Right lobe of liver (tissue), 6 donors: ENCODE data around the gene HDGFL3. TPM values are rescaled to one million over a fixed set of nuclear protein-coding genes. Genes with fewer than 3 reads are reported as not detected.

Experiments
- ATAC-seq, 4 donors: fragments of 200-7000 bp; cut with Tn5 transposase; one replicate each; pipeline ENCODE4 v1.9.1; 2020; ENCODE audit warnings: mild to moderate bottlenecking in 4 of 4, moderate library complexity in 4 of 4
- DNase-seq, 3 donors: peaks; one replicate each; pipeline ENCODE4 v3.0.0-alpha.2; 2020
- H3K27ac ChIP-seq, 3 donors: fragments of 200-600 bp; one replicate each; pipeline ENCODE4 v1.8.0; 2022
- H3K27me3 ChIP-seq, 2 donors: fragments of 200-600 bp; one replicate each; pipeline ENCODE4 v1.8.0; 2022
- H3K36me3 ChIP-seq, 4 donors: fragments of 200-600 bp; sonication (generic) in 1 of 4; one replicate each; pipeline versions ENCODE4 v1.5.1 to v1.8.0; 2017 to 2022; ENCODE audit warnings: control low read depth in 1 of 4
- H3K4me1 ChIP-seq, 4 donors: fragments of 200-600 bp; sonication (generic) in 1 of 4; one replicate each; pipeline versions ENCODE4 v1.5.1 to v1.8.0; 2017 to 2022; ENCODE audit warnings: control low read depth in 1 of 4
- H3K4me3 ChIP-seq, 3 donors: fragments of 200-600 bp; one replicate each; pipeline ENCODE4 v1.8.0; 2022
- H3K9me3 ChIP-seq, 4 donors: fragments of 200-600 bp; sonication (generic) in 1 of 4; one replicate each; pipeline versions ENCODE4 v1.5.1 to v1.8.0; 2017 to 2022; ENCODE audit warnings: control low read depth in 1 of 4
- CTCF ChIP-seq, 4 donors: fragments of 200-600 bp in 3 of 4; fragments of 450-650 bp in 1 of 4; IDR thresholded peaks; one replicate each; pipeline versions ENCODE4 v1.5.1 to v1.8.0; 2016 to 2022; ENCODE audit warnings: antibody characterized with exemption in 4 of 4, mild to moderate bottlenecking in 2 of 4
- POLR2A ChIP-seq: fragments of 450-650 bp; IDR thresholded peaks from one replicate; pipeline ENCODE4 v1.6.1; 2017; ENCODE audit warnings: antibody characterized with exemption, mild to moderate bottlenecking
- WGBS: methylation state at CpG from one replicate; pipeline ENCODE4 v1.1.6; 2018; ENCODE audit warnings: low coverage, low lambda C conversion rate; ENCODE audit not compliant: insufficient coverage; ENCODE audit errors: missing lambda C conversion rate; 5-methylcytosine and 5-hydroxymethylcytosine counted together
- intact Hi-C, 2 donors: fragments of 100-400 bp; cut with DNase I; formaldehyde crosslinking; loops; one replicate each; pipeline versions ENCODE4 v1.11.2 to v1.14.1; 2022
- total RNA-seq, 6 experiments: library from RNA; depleted of rRNA in 2 of 6; stranded (reverse); fragments of >200 nt in 2 of 6; fragmentation: NEBNext Ultra II Directional in 3 of 6; extraction: Animal tissue kit (Norgen Biotek cat#: 25700) in 3 of 6; gene quantifications; one replicate each; pipeline versions ENCODE4 v1.1.0 to v1.2.4, GENCODE V29; 2016 to 2023
- donor health status: DM: no; HTN: yes; CAD: no.
- donor health status: DM: no; HTN: no; CAD: no.
- donor health status: DM: no; HTN: no; CAD: no.
- donor health status: DM: no; HTN: yes; CAD: no.
- donor health status: DM: no; HTN: yes; CAD: no.

The HDGFL3 gene
- total RNA-seq, 6 experiments from 2014 or later = 0.70 to 3.3 (median 1.7) TPM

DNA sequence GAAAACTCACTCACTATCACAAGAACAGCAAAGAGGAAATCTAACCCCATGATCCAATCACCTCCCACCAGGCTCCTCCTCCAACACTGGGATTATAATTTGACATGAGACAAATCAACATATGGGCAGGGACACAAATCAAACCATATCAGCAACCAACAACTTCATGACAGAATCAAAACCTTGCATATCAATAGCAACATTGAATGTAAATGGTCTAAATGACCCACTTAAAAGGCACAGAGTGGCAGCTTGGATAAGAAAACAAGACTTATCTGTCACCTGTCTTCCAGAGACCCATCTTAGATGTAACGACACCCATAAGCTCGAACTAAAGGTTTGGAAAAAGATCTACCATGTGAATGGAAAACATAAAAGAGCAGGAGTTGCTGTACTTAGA lies 40.8 kb downstream of the HDGFL3 start:
- no peak for ATAC-seq
- intact Hi-C loops = no loop called here
- no peak overlapping the region for H3K27ac ChIP-seq
- no peaks in the 10 kb centered on the region for H3K36me3 ChIP-seq
- no peak for DNase-seq
- H3K27me3 ChIP-seq = no peaks in the 10 kb centered on the region
- no peaks in the 10 kb centered on the region for H3K4me1 ChIP-seq
- H3K9me3 ChIP-seq = peaks cover 0 to 4% (median 0%) of the 10 kb centered on the region in 4 donors
- no peak for TF ChIP-seq CTCF (IDR thresholded peaks at IDR 0.05)
- no peak for TF ChIP-seq POLR2A
- no peak overlapping the region for H3K4me3 ChIP-seq
- WGBS = 73% methylated on average over 2 of the region's 2 CpGs

DNA sequence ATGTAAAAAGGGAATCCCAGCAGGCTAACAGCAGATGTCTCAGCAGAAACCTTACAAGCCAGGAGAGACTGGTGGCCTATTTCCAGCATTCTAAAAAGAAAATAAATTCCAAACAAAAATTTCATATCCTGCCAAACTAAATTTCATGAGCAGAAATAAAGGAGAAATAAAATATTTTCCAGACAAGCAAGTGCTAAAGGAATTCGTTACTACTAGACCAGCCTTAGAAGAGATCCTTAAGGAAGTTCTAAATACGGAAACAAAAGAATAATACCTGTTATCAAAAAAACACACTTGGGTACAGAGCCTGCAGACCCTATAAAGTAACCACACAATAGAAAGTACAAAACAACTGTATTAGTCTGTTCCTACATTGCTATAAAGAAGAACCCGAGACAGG lies 41.4 kb downstream of the HDGFL3 start:
- DNase-seq = no peak
- no peak overlapping the region for H3K4me3 ChIP-seq
- TF ChIP-seq CTCF (IDR thresholded peaks at IDR 0.05) (no peak), POLR2A (no peak)
- peaks cover 0 to 4% (median 0%) of the 10 kb centered on the region in 4 donors for H3K9me3 ChIP-seq
- no peaks in the 10 kb centered on the region for H3K4me1 ChIP-seq
- 74% methylated on average over 3 of the region's 3 CpGs for WGBS
- no peaks in the 10 kb centered on the region for H3K36me3 ChIP-seq
- H3K27ac ChIP-seq = no peak overlapping the region
- intact Hi-C loops = no loop called here
- no peaks in the 10 kb centered on the region for H3K27me3 ChIP-seq
- no peak for ATAC-seq

DNA sequence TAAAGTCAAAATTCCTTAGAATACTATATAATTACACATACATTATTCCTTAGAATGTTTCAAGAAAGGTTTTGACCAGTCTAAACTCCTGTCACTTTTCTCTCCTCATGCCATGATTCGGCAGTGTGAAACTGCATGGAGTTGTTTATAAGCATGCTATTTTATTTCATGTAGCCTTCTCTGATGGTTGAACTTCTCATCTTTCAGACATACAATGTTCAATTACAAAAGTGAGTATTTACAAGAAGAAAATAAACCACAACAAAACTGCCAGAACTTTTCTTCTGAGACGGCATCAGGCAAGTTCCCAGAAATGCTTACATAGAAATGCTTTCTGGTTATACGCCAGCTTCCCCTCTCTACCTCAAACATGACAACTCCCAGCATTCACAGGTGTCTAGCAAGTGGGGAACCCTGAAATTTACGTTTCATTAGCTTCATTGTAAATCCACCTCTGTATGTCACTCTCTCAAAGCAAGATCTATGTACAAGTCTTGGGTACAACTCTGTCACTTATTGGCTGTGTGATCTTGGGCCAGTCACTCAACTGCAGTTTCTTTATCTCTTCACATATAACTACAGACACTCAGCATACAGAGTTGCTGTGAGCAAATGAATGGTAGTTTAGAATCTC lies 42.7 kb downstream of the HDGFL3 start:
- H3K27ac ChIP-seq = no peak overlapping the region
- no peak overlapping the region for H3K4me3 ChIP-seq
- DNase-seq = no peak
- no peaks in the 10 kb centered on the region for H3K36me3 ChIP-seq
- H3K27me3 ChIP-seq = no peaks in the 10 kb centered on the region
- intact Hi-C loops = no loop called here
- TF ChIP-seq CTCF (IDR thresholded peaks at IDR 0.05) (no peak), POLR2A (no peak)
- WGBS = 57% methylated on average over 4 of the region's 4 CpGs
- no peaks in the 10 kb centered on the region for H3K4me1 ChIP-seq
- H3K9me3 ChIP-seq = peaks cover 0 to 4% (median 0%) of the 10 kb centered on the region in 4 donors
- no peak for ATAC-seq

GRCh38 chr15:83164111-83164770 lies 43.4 kb downstream of the HDGFL3 start:
- no peaks in the 10 kb centered on the region for H3K27me3 ChIP-seq
- DNase-seq (no peak), ATAC-seq (no peak)
- no peaks in the 10 kb centered on the region for H3K36me3 ChIP-seq
- peaks cover 0 to 4% (median 0%) of the 10 kb centered on the region in 4 donors for H3K9me3 ChIP-seq
- H3K4me3 ChIP-seq = no peak overlapping the region
- TF ChIP-seq CTCF (IDR thresholded peaks at IDR 0.05) (no peak), POLR2A (no peak)
- no peaks in the 10 kb centered on the region for H3K4me1 ChIP-seq
- no peak overlapping the region for H3K27ac ChIP-seq
- 40% methylated on average over 1 of the region's 1 CpG for WGBS
- intact Hi-C loops = no loop called here
